Measurements from ENCODE around the gene SLC49A4. TPM values are rescaled to one million over a fixed set of nuclear protein-coding genes. Genes with fewer than 3 reads are reported as not detected.

Gene SLC49A4
- total and polyA plus RNA-seq, 2 of the 8 experiments (the other 6 are each of a cell fraction or from before 2014, with no cell fraction given): 9.5 to 10.2 TPM

GRCh38 chr3:122767540-122768372 lies 27.1 kb upstream of the SLC49A4 start:
- H4K91ac ChIP-seq (replicated peaks; ENCODE audit: insufficient read length, low read length): no peak overlapping the region
- no peaks in the 10 kb centered on the region for H3K23me2 ChIP-seq (ENCODE audit: low read depth, low read length)
- no peak overlapping the region for H2BK15ac ChIP-seq (ENCODE audit: low read length)
- H4K5ac ChIP-seq (ENCODE audit: insufficient read length, low read depth, low read length): no peak overlapping the region
- H2BK20ac ChIP-seq (ENCODE audit: low read length): no peak overlapping the region
- no peak overlapping the region for H3K4me2 ChIP-seq (ENCODE audit: insufficient read depth in 1 of 2, low read depth in 2 of 2, low read length in 2 of 2)
- no peak overlapping the region for H3K4ac ChIP-seq (replicated peaks; ENCODE audit: insufficient read length, low read depth, low read length)
- no peak overlapping the region for H4K8ac ChIP-seq (ENCODE audit: extremely low read depth, insufficient read depth, low read length)
- FAIRE-seq: no peak
- no peak overlapping the region for H2AFZ ChIP-seq (ENCODE audit: low read length)
- no peaks in the 10 kb centered on the region for H3K27me3 ChIP-seq (replicated peaks in 1 of 4; ENCODE audit: control insufficient read depth in 3 of 4, extremely low read depth in 1 of 4, insufficient read depth in 3 of 4, low read length in 3 of 4)
- no peaks in the 10 kb centered on the region for H3K4me1 ChIP-seq (replicated peaks in 1 of 4; ENCODE audit: control insufficient read depth in 3 of 4, insufficient read depth in 4 of 4, low read length in 3 of 4)
- H2BK120ac ChIP-seq (replicated peaks; ENCODE audit: low read depth, low read length): no peak overlapping the region
- no peak overlapping the region for H3K27ac ChIP-seq (ENCODE audit: low read depth, low read length)
- H4K20me1 ChIP-seq (replicated peaks in 1 of 2; ENCODE audit: control insufficient read depth in 1 of 2, insufficient read depth in 2 of 2, low read length in 2 of 2): peaks cover 0 to 2% of the 10 kb centered on the region in 2 experiments
- no peak for DNase-seq (ENCODE audit: low read depth in 1 of 2, low spot score in 2 of 2)
- no peak overlapping the region for H3K56ac ChIP-seq (replicated peaks; ENCODE audit: insufficient read length, low read depth, low read length)
- CTCF ChIA-PET (ENCODE audit: partially characterized antibody): no interaction called here
- POLR2A ChIA-PET (ENCODE audit: partially characterized antibody): no interaction called here
- H3K79me1 ChIP-seq (ENCODE audit: low read depth, low read length): no peaks in the 10 kb centered on the region
- H2BK12ac ChIP-seq (ENCODE audit: low read depth, low read length): no peak overlapping the region
- H2AK5ac ChIP-seq (ENCODE audit: low read depth, low read length): no peak overlapping the region
- H3K4me3 ChIP-seq (ENCODE audit: extremely low read depth in 1 of 4, insufficient read depth in 2 of 4, low read depth in 3 of 4, low read length in 4 of 4): no peak overlapping the region
- H3K18ac ChIP-seq (ENCODE audit: extremely low read depth, low read length): no peak overlapping the region
- H3K9ac ChIP-seq (replicated peaks in 1 of 4; ENCODE audit: extremely low read depth in 1 of 4, low read depth in 3 of 4, low read length in 3 of 4): no peak overlapping the region
- no peak overlapping the region for H2BK5ac ChIP-seq (ENCODE audit: low read depth, low read length)
- peaks cover 0 to 2% (median 0%) of the 10 kb centered on the region in 4 experiments; a peak in 1 of 8 replicates for H3K36me3 ChIP-seq (ENCODE audit: control insufficient read depth in 2 of 4, insufficient read depth in 4 of 4, low read length in 3 of 4)
- WGBS, 2 experiments (ENCODE audit: extremely low coverage in 1 of 2, insufficient coverage in 1 of 2, insufficient read length in 1 of 2, insufficient replicate concordance in 2 of 2, low coverage in 1 of 2, low lambda C conversion rate in 2 of 2, missing lambda C conversion rate in 1 of 2): 85% methylated on average over 3 of the region's 3 CpGs; no CpG with 5 or more reads in 1 of the 2 experiments
- H3K79me2 ChIP-seq (ENCODE audit: control insufficient read depth in 1 of 2, insufficient read depth in 2 of 2, low read length in 2 of 2): no peaks in the 10 kb centered on the region
- no peaks in the 10 kb centered on the region for H3K9me3 ChIP-seq (ENCODE audit: insufficient read depth in 2 of 2, low read depth in 1 of 2, low read length in 1 of 2)
- no peak overlapping the region for H3K23ac ChIP-seq (ENCODE audit: insufficient read length)
- H3K14ac ChIP-seq (ENCODE audit: insufficient read length): no peak overlapping the region
- TF ChIP-seq TEAD4 (IDR thresholded peaks at IDR 0.05; ENCODE audit: low read depth, low read length) (no peak), BCL11A (IDR thresholded peaks at IDR 0.05; ENCODE audit: low read depth in 2 of 2, low read length in 2 of 2) (no peak), TAF1 (IDR thresholded peaks at IDR 0.05; ENCODE audit: low read depth, low read length) (no peak), TCF12 (IDR thresholded peaks at IDR 0.05; ENCODE audit: low read depth, low read length) (no peak), BRCA1 (IDR thresholded peaks at IDR 0.05; ENCODE audit: low read depth, low read length) (no peak), KDM5A (IDR thresholded peaks at IDR 0.05; ENCODE audit: low read length) (no peak), GABPA (IDR thresholded peaks at IDR 0.05; ENCODE audit: borderline replicate concordance, insufficient read depth, low read length) (no peak), PHF8 (conservative IDR thresholded peaks at IDR 0.05; ENCODE audit: low read depth, low read length) (no peak), RAD21 (IDR thresholded peaks at IDR 0.05 in 1 of 2, conservative IDR thresholded peaks at IDR 0.05 in 1 of 2; ENCODE audit: low read depth in 2 of 2, low read length in 2 of 2) (no peak), NRF1 (IDR thresholded peaks at IDR 0.05; ENCODE audit: low read depth, low read length) (no peak), E2F6 (IDR thresholded peaks at IDR 0.05) (no peak), ZNF274 (IDR thresholded peaks at IDR 0.05; ENCODE audit: borderline replicate concordance, extremely low read depth, low read length) (no peak)

Data from H1 (cell line).